Parathyroid adenoma (tissue), 2 donors: ENCODE data around the gene RFNG.

Source experiments
- H2AFZ ChIP-seq: fragments of 300-600 bp; sonication (generic); one replicate; pipeline ENCODE4 v1.7.0; 2017; ENCODE audit warnings: antibody characterized with exemption, mild to moderate bottlenecking
- H3K27ac ChIP-seq: fragments of 300-600 bp; sonication (generic); one replicate; pipeline ENCODE4 v1.7.0; 2017
- H3K27me3 ChIP-seq: fragments of 300-600 bp; sonication (generic); one replicate; pipeline ENCODE4 v1.7.0; 2017; ENCODE audit warnings: low read length; ENCODE audit not compliant: control insufficient read depth, insufficient read depth
- H3K36me3 ChIP-seq: fragments of 300-600 bp; sonication (generic); one replicate; pipeline ENCODE4 v1.7.0; 2017; ENCODE audit warnings: low read length; ENCODE audit not compliant: control insufficient read depth, insufficient read depth
- H3K4me1 ChIP-seq: fragments of 300-600 bp; sonication (generic); one replicate; pipeline ENCODE4 v1.7.0; 2017; ENCODE audit warnings: control low read depth
- H3K4me2 ChIP-seq: fragments of 300-600 bp; sonication (generic); one replicate; pipeline ENCODE4 v1.7.0; 2017; ENCODE audit warnings: low read length
- H3K4me3 ChIP-seq: fragments of 300-600 bp; sonication (generic); one replicate; pipeline ENCODE4 v1.7.0; 2017; ENCODE audit warnings: low read depth, low read length
- H3K79me2 ChIP-seq: fragments of 300-600 bp; sonication (generic); one replicate; pipeline ENCODE4 v1.7.0; 2017; ENCODE audit warnings: control low read depth
- H3K9ac ChIP-seq: fragments of 300-600 bp; sonication (generic); one replicate; pipeline ENCODE4 v1.7.0; 2017; ENCODE audit warnings: mild to moderate bottlenecking
- H3K9me3 ChIP-seq: fragments of 300-600 bp; sonication (generic); one replicate; pipeline ENCODE4 v1.7.0; 2017; ENCODE audit warnings: low read length; ENCODE audit not compliant: control insufficient read depth
- CTCF ChIP-seq: fragments of 300-600 bp; sonication (generic); IDR thresholded peaks from one replicate; pipeline ENCODE4 v1.7.0; 2017; ENCODE audit warnings: antibody characterized with exemption, mild to moderate bottlenecking
- donor health status: primary hyperparathyroidism.

Gene RFNG

GRCh38 chr17:82036634-82037091 is 14.9 kb downstream of the RFNG start:
- Histone ChIP-seq H3K36me3 (no peaks in the 10 kb centered on the region), H3K4me2 (peak overlapping the region; percentile 95), H3K27me3 (no peaks in the 10 kb centered on the region), H2AFZ (peak overlapping the region; percentile 71), H3K79me2 (no peaks in the 10 kb centered on the region), H3K9ac (peak overlapping the region; percentile 84), H3K27ac (peak overlapping the region; percentile 86), H3K9me3 (no peaks in the 10 kb centered on the region), H3K4me3 (peak overlapping the region; percentile 87), H3K4me1 (peaks cover 4% of the 10 kb centered on the region)
- TF ChIP-seq CTCF, result no peak

- TF ChIP-seq CTCF, result no peak
- H3K4me3 ChIP-seq, result peak overlapping the region; percentile 87
- peaks cover 4% of the 10 kb centered on the region for H3K4me1 ChIP-seq
- H3K9me3 ChIP-seq, result no peaks in the 10 kb centered on the region
- no peak overlapping the region for H2AFZ ChIP-seq
- H3K4me2 ChIP-seq, result peak overlapping the region; percentile 95
- no peaks in the 10 kb centered on the region for H3K79me2 ChIP-seq
- H3K27ac ChIP-seq, result peak overlapping the region; percentile 86
- no peaks in the 10 kb centered on the region for H3K27me3 ChIP-seq
- H3K36me3 ChIP-seq, result no peaks in the 10 kb centered on the region
- no peak overlapping the region for H3K9ac ChIP-seq
These were observed 15.5 kb downstream of the RFNG start for GRCh38 chr17:82035956-82036633.

GRCh38 chr17:82035488-82035887 is 16.1 kb downstream of the RFNG start:
- no peak overlapping the region for H2AFZ ChIP-seq
- H3K4me1 ChIP-seq, result peaks cover 4% of the 10 kb centered on the region
- H3K36me3 ChIP-seq, result no peaks in the 10 kb centered on the region
- TF ChIP-seq CTCF, result no peak
- H3K79me2 ChIP-seq, result no peaks in the 10 kb centered on the region
- no peak overlapping the region for H3K4me2 ChIP-seq
- no peaks in the 10 kb centered on the region for H3K9me3 ChIP-seq
- H3K27ac ChIP-seq, result no peak overlapping the region
- H3K9ac ChIP-seq, result no peak overlapping the region
- H3K4me3 ChIP-seq, result no peak overlapping the region
- no peaks in the 10 kb centered on the region for H3K27me3 ChIP-seq

- TF ChIP-seq CTCF, result no peak
These were observed 17.1 kb downstream of the RFNG start for GRCh38 chr17:82034371-82035011.

More at GRCh38 chr17:82034371-82035011, 17.1 kb downstream of the RFNG start:
- Histone ChIP-seq H3K9me3 (no peaks in the 10 kb centered on the region), H3K4me3 (no peak overlapping the region), H2AFZ (no peak overlapping the region), H3K27ac (no peak overlapping the region), H3K27me3 (no peaks in the 10 kb centered on the region), H3K4me1 (peaks cover 10% of the 10 kb centered on the region), H3K4me2 (no peak overlapping the region), H3K9ac (no peak overlapping the region), H3K36me3 (no peaks in the 10 kb centered on the region), H3K79me2 (no peaks in the 10 kb centered on the region)
